Measurements from ENCODE around the gene DDI1.

The DDI1 gene

DNA sequence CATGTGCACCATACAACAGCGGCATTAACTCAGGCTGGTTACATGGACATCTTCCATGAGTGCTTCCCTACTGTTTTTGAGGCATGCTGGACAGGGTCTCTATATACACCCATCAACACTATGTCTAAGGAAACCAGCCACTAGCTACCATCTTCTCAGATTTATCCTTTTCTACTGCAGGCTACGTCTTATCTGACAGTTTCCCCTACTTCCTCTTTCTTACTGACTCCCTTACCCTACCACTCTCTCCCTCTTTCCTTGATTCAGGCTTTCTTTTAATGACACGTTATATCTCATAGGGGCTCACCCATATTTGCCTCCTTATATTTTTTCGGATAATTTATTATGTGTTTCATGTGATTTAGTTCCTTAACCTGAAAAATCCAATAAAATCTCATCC, 41.8 kb downstream of the DDI1 start:
- no peak for DNase-seq (ENCODE audit: low read depth)

DNA sequence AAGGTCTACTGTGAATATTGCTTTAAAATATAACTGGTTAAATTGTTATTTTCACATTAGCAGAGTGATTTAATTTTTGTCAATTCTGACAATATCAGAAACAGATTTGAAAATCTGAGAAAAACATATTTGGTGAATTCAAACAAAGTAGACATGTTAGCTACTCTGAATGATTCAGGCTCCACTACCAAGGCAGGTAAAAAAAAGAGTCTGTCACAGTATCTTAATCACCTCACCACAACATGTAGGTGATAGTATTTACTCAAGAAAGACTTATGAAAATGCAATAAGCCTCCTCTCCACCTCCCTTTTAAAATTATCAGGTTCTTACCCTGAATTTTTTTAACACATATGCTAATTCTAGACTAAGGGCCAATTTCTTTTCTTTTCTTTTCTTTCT, 42.6 kb downstream of the DDI1 start:
- DNase-seq (ENCODE audit: low read depth), result no peak

DNA sequence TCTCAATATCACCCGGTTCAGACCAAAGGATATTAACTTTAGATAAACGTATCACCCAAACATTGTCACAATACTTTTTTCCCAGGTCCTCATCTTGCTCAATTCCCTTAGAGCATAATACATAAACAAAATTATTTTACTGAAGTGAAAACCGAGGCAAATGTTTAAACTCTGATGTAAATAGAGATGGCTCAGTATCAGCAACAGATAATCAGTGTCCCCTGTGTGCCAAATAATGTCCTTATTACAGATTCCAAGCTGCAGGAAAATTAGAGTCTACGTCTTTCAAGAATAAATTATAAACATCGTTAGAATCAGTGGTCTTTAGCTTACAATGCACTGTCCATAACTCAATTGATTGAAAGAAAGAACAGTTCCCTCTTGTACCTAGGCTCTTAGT, 50.2 kb downstream of the DDI1 start:
- DNase-seq (ENCODE audit: low read depth), result no peak
